ENCODE results near the gene AMPD2.

GRCh38 chr1:109598655-109599054, 21.0 kb upstream of the AMPD2 start:
- no peak for TF ChIP-seq FOS (IDR thresholded peaks at IDR 0.05; ENCODE audit: borderline replicate concordance, insufficient read depth, low read length)
- TF ChIP-seq CTCF (IDR thresholded peaks at IDR 0.05; ENCODE audit: extremely low read depth in 1 of 2, insufficient read depth in 1 of 2, low read depth in 1 of 2, low read length in 2 of 2), result peak in 1 of 2 donors; percentile 20
